GM23338 (cell line): ENCODE measurements around the gene DOCK2. TPM values are rescaled to one million over a fixed set of nuclear protein-coding genes. Genes with fewer than 3 reads are reported as not detected.

ENCODE experiments used
- ATAC-seq: fragments of 200-7000 bp; cut with Tn5 transposase; 3 replicates; pipeline ENCODE4 v1.9.1; 2020
- DNase-seq: peaks from one replicate; pipeline ENCODE4 v3.0.0-alpha.2; 2015; ENCODE audit warnings: low spot score
- H2AFZ ChIP-seq: fragments of 200-600 bp; sonication (generic); 2 replicates; pipeline ENCODE4 v1.8.0; 2016; ENCODE audit warnings: antibody characterized with exemption, mild to moderate bottlenecking, moderate library complexity
- H3F3A ChIP-seq: fragments of 200-600 bp; sonication (generic); replicated peaks from 2 replicates; pipeline ENCODE4 v1.8.0; 2017; ENCODE audit warnings: antibody characterized with exemption, mixed run types, low read depth
- H3K27ac ChIP-seq: fragments of 200-600 bp; sonication (generic); 2 replicates; pipeline ENCODE4 v1.6.1; 2016; ENCODE audit warnings: low read depth
- H3K27me3 ChIP-seq: fragments of 200-600 bp; sonication (generic); 2 replicates; pipeline ENCODE4 v1.8.0; 2016; ENCODE audit warnings: mild to moderate bottlenecking, mixed run types, moderate library complexity; ENCODE audit not compliant: insufficient read depth
- H3K36me3 ChIP-seq: fragments of 200-600 bp; sonication (generic); 2 replicates; pipeline ENCODE4 v1.8.0; 2016; ENCODE audit warnings: mild to moderate bottlenecking; ENCODE audit not compliant: insufficient read depth
- H3K4me1 ChIP-seq: fragments of 200-600 bp; sonication (generic); 2 replicates; pipeline ENCODE4 v1.8.0; 2016; ENCODE audit warnings: mild to moderate bottlenecking, moderate library complexity; ENCODE audit not compliant: insufficient read depth
- H3K4me2 ChIP-seq: fragments of 200-600 bp; sonication (generic); 2 replicates; pipeline ENCODE4 v1.7.1; 2017; ENCODE audit warnings: mixed run types
- H3K4me3 ChIP-seq: fragments of 200-600 bp; sonication (generic); 2 replicates; pipeline ENCODE4 v1.6.1; 2016; ENCODE audit warnings: mixed run types
- H3K79me2 ChIP-seq: fragments of 200-600 bp; sonication (generic); replicated peaks from 2 replicates; pipeline ENCODE4 v1.8.0; 2017; ENCODE audit warnings: mild to moderate bottlenecking; ENCODE audit not compliant: insufficient read depth
- H3K9me2 ChIP-seq: fragments of 200-600 bp; sonication (generic); 2 replicates; pipeline ENCODE4 v1.8.0; 2017; ENCODE audit not compliant: insufficient read depth
- H4K20me1 ChIP-seq: fragments of 200-600 bp; sonication (generic); replicated peaks from 2 replicates; pipeline ENCODE4 v1.8.0; 2017; ENCODE audit warnings: mild to moderate bottlenecking; ENCODE audit not compliant: insufficient read depth
- H3K27ac Mint-ChIP-seq: 2 replicates; pipeline ENCODE4 v1.8.0; 2020; ENCODE audit warnings: inconsistent platforms, mild to moderate bottlenecking, moderate library complexity, mixed read lengths
- H3K27me3 Mint-ChIP-seq: 3 replicates; pipeline ENCODE4 v1.8.0; 2022; ENCODE audit warnings: low read depth, mild to moderate bottlenecking, moderate library complexity, mixed read lengths, inconsistent platforms; ENCODE audit not compliant: insufficient read depth, poor library complexity
- H3K36me3 Mint-ChIP-seq: 3 replicates; pipeline ENCODE4 v1.8.0; 2021; ENCODE audit warnings: low read depth, mild to moderate bottlenecking, inconsistent platforms, moderate library complexity, mixed read lengths
- H3K4me1 Mint-ChIP-seq: 3 replicates; pipeline ENCODE4 v1.8.0; 2020; ENCODE audit warnings: mild to moderate bottlenecking, inconsistent platforms, mixed read lengths
- H3K4me3 Mint-ChIP-seq: 3 replicates; pipeline ENCODE4 v1.8.0; 2021; ENCODE audit warnings: moderate library complexity, mild to moderate bottlenecking, inconsistent platforms, mixed read lengths
- H3K9me3 Mint-ChIP-seq: 3 replicates; pipeline ENCODE4 v1.8.0; 2020; ENCODE audit warnings: moderate library complexity, mild to moderate bottlenecking, inconsistent platforms, mixed read lengths
- CREB1 ChIP-seq: fragments of 250-450 bp; sonication (Bioruptor Pico); IDR thresholded peaks from 2 replicates; pipeline ENCODE4 v1.5.0; 2020; ENCODE audit warnings: low read depth, mild to moderate bottlenecking, moderate library complexity
- EZH2 ChIP-seq: fragments of 200-600 bp; sonication (generic); IDR thresholded peaks from one replicate; pipeline ENCODE4 v1.8.0; 2017; ENCODE audit warnings: antibody characterized with exemption, mild to moderate bottlenecking, low read depth; ENCODE audit not compliant: unreplicated experiment
- JUNB ChIP-seq: IDR thresholded peaks from one replicate; pipeline ENCODE4 v1.6.1; 2016; ENCODE audit warnings: antibody characterized with exemption; ENCODE audit not compliant: unreplicated experiment
- NANOG ChIP-seq: IDR thresholded peaks from 2 replicates; pipeline ENCODE4 v1.6.1; 2016; ENCODE audit warnings: antibody characterized with exemption, borderline replicate concordance
- STAT1 ChIP-seq: IDR thresholded peaks from one replicate; pipeline ENCODE4 v1.6.1; 2016; ENCODE audit warnings: antibody characterized with exemption; ENCODE audit not compliant: unreplicated experiment
- ZNF114 ChIP-seq: fragments of 250-450 bp; sonication (Bioruptor Pico); IDR thresholded peaks from 2 replicates; pipeline ENCODE4 v1.5.0; 2020; ENCODE audit warnings: mild to moderate bottlenecking, moderate library complexity
- ZNF331 ChIP-seq: fragments of 250-450 bp; sonication (Bioruptor Pico); IDR thresholded peaks from 2 replicates; pipeline ENCODE4 v1.5.0; 2020; ENCODE audit warnings: low read depth, mild to moderate bottlenecking, moderate library complexity
- polyA plus RNA-seq: library from polyadenylated mRNA; unstranded; fragments of >200 nt; fragmentation: Nextera tagmentation; extraction: Ambion mirVana; gene quantifications from 2 replicates; pipeline ENCODE4 v1.2.1, GENCODE V29; 2016
- total RNA-seq: library from RNA; depleted of rRNA; stranded (reverse); fragments of >200 nt; shearing (Covaris generic); gene quantifications from 2 replicates; pipeline ENCODE4 v1.2.3, GENCODE V29; 2014
- TF ChIP-seq, protein P1 (sequence below): IDR thresholded peaks from 2 replicates; pipeline ENCODE4 v1.6.1; 2016; ENCODE audit warnings: antibody characterized with exemption
- TF ChIP-seq, protein P2 (sequence below), 2 experiments: fragments of 200-600 bp in 1 of 2; sonication (generic) in 1 of 2; conservative IDR thresholded peaks; 2 replicates each; pipeline versions ENCODE4 v1.5.1 to v1.6.1; 2016 to 2017; ENCODE audit warnings: antibody characterized with exemption in 2 of 2, low read depth in 2 of 2, mild to moderate bottlenecking in 2 of 2, moderate library complexity in 1 of 2
- TF ChIP-seq, protein P3 (sequence below): fragments of 250-450 bp; sonication (Bioruptor Pico); IDR thresholded peaks from 2 replicates; pipeline ENCODE4 v1.5.0; 2020; ENCODE audit warnings: mild to moderate bottlenecking, moderate library complexity
- TF ChIP-seq, protein P4 (sequence below): IDR thresholded peaks from one replicate; pipeline ENCODE4 v1.6.1; 2018; ENCODE audit warnings: antibody characterized with exemption; ENCODE audit not compliant: unreplicated experiment

Gene DOCK2
- total and polyA plus RNA-seq, 2 experiments from 2014 or later: 3.7 to 9.4 TPM

DNA sequence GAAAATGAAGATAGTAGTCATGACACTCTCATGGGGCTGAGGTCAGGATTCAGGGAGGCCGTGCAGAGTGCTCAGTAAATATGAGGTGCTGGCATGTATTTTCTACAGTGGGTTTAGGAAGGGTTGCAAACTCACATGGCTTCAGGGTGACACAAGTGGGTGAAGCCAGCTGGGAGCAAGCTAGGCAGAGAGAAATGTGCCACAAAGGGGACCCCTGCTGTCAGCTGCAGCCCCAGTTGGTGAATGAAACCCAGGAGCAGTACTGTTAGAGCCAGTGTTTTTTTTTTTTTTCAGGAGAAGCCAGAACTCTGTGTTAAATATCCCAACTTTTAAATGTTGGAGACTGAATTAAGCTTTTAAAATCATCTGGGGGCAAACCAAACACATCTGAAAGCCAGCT, 267.9 kb downstream of the DOCK2 start:
- H3K9me2 ChIP-seq: peaks cover 4% of the 10 kb centered on the region; the same call in 1 of the 2 replicates
- H3K36me3 ChIP-seq: no peaks in the 10 kb centered on the region
- no peaks in the 10 kb centered on the region for H3K27me3 ChIP-seq
- DNase-seq (no peak), ATAC-seq (peak; percentile 45; the same call in 2 of the 3 replicates)
- no peaks in the 10 kb centered on the region for H3K4me1 ChIP-seq
- H3K4me3 Mint-ChIP-seq: no peak overlapping the region
- no peak overlapping the region for H3K27ac Mint-ChIP-seq
- no peak overlapping the region for H2AFZ ChIP-seq
- H3K79me2 ChIP-seq: no peaks in the 10 kb centered on the region
- H4K20me1 ChIP-seq: no peaks in the 10 kb centered on the region
- H3K4me1 Mint-ChIP-seq: peaks cover 9% of the 10 kb centered on the region; the same call in 2 of the 3 replicates
- TF ChIP-seq, protein P1, sequence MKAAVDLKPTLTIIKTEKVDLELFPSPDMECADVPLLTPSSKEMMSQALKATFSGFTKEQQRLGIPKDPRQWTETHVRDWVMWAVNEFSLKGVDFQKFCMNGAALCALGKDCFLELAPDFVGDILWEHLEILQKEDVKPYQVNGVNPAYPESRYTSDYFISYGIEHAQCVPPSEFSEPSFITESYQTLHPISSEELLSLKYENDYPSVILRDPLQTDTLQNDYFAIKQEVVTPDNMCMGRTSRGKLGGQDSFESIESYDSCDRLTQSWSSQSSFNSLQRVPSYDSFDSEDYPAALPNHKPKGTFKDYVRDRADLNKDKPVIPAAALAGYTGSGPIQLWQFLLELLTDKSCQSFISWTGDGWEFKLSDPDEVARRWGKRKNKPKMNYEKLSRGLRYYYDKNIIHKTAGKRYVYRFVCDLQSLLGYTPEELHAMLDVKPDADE: no peak
- no peak for TF ChIP-seq JUNB
- TF ChIP-seq, protein P2, sequence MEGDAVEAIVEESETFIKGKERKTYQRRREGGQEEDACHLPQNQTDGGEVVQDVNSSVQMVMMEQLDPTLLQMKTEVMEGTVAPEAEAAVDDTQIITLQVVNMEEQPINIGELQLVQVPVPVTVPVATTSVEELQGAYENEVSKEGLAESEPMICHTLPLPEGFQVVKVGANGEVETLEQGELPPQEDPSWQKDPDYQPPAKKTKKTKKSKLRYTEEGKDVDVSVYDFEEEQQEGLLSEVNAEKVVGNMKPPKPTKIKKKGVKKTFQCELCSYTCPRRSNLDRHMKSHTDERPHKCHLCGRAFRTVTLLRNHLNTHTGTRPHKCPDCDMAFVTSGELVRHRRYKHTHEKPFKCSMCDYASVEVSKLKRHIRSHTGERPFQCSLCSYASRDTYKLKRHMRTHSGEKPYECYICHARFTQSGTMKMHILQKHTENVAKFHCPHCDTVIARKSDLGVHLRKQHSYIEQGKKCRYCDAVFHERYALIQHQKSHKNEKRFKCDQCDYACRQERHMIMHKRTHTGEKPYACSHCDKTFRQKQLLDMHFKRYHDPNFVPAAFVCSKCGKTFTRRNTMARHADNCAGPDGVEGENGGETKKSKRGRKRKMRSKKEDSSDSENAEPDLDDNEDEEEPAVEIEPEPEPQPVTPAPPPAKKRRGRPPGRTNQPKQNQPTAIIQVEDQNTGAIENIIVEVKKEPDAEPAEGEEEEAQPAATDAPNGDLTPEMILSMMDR (conservative IDR thresholded peaks at IDR 0.05; ENCODE audit: low read depth in 2 of 2): no peak
- no peak for TF ChIP-seq ZNF114 (CRISPR knock-in tag)
- no peak for TF ChIP-seq ZNF331
- TF ChIP-seq STAT1: no peak
- TF ChIP-seq, protein P3, sequence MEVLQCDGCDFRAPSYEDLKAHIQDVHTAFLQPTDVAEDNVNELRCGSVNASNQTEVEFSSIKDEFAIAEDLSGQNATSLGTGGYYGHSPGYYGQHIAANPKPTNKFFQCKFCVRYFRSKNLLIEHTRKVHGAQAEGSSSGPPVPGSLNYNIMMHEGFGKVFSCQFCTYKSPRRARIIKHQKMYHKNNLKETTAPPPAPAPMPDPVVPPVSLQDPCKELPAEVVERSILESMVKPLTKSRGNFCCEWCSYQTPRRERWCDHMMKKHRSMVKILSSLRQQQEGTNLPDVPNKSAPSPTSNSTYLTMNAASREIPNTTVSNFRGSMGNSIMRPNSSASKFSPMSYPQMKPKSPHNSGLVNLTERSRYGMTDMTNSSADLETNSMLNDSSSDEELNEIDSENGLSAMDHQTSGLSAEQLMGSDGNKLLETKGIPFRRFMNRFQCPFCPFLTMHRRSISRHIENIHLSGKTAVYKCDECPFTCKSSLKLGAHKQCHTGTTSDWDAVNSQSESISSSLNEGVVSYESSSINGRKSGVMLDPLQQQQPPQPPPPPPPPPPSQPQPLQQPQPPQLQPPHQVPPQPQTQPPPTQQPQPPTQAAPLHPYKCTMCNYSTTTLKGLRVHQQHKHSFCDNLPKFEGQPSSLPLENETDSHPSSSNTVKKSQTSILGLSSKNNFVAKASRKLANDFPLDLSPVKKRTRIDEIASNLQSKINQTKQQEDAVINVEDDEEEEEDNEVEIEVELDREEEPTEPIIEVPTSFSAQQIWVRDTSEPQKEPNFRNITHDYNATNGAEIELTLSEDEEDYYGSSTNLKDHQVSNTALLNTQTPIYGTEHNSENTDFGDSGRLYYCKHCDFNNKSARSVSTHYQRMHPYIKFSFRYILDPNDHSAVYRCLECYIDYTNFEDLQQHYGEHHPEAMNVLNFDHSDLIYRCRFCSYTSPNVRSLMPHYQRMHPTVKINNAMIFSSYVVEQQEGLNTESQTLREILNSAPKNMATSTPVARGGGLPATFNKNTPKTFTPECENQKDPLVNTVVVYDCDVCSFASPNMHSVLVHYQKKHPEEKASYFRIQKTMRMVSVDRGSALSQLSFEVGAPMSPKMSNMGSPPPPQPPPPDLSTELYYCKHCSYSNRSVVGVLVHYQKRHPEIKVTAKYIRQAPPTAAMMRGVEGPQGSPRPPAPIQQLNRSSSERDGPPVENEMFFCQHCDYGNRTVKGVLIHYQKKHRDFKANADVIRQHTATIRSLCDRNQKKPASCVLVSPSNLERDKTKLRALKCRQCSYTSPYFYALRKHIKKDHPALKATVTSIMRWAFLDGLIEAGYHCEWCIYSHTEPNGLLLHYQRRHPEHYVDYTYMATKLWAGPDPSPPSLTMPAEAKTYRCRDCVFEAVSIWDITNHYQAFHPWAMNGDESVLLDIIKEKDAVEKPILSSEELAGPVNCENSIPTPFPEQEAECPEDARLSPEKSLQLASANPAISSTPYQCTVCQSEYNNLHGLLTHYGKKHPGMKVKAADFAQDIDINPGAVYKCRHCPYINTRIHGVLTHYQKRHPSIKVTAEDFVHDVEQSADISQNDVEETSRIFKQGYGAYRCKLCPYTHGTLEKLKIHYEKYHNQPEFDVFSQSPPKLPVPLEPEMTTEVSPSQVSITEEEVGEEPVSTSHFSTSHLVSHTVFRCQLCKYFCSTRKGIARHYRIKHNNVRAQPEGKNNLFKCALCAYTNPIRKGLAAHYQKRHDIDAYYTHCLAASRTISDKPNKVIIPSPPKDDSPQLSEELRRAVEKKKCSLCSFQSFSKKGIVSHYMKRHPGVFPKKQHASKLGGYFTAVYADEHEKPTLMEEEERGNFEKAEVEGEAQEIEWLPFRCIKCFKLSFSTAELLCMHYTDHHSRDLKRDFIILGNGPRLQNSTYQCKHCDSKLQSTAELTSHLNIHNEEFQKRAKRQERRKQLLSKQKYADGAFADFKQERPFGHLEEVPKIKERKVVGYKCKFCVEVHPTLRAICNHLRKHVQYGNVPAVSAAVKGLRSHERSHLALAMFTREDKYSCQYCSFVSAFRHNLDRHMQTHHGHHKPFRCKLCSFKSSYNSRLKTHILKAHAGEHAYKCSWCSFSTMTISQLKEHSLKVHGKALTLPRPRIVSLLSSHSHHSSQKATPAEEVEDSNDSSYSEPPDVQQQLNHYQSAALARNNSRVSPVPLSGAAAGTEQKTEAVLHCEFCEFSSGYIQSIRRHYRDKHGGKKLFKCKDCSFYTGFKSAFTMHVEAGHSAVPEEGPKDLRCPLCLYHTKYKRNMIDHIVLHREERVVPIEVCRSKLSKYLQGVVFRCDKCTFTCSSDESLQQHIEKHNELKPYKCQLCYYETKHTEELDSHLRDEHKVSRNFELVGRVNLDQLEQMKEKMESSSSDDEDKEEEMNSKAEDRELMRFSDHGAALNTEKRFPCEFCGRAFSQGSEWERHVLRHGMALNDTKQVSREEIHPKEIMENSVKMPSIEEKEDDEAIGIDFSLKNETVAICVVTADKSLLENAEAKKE: no peak
- TF ChIP-seq CREB1 (CRISPR knock-in tag): no peak
- TF ChIP-seq, protein P4, sequence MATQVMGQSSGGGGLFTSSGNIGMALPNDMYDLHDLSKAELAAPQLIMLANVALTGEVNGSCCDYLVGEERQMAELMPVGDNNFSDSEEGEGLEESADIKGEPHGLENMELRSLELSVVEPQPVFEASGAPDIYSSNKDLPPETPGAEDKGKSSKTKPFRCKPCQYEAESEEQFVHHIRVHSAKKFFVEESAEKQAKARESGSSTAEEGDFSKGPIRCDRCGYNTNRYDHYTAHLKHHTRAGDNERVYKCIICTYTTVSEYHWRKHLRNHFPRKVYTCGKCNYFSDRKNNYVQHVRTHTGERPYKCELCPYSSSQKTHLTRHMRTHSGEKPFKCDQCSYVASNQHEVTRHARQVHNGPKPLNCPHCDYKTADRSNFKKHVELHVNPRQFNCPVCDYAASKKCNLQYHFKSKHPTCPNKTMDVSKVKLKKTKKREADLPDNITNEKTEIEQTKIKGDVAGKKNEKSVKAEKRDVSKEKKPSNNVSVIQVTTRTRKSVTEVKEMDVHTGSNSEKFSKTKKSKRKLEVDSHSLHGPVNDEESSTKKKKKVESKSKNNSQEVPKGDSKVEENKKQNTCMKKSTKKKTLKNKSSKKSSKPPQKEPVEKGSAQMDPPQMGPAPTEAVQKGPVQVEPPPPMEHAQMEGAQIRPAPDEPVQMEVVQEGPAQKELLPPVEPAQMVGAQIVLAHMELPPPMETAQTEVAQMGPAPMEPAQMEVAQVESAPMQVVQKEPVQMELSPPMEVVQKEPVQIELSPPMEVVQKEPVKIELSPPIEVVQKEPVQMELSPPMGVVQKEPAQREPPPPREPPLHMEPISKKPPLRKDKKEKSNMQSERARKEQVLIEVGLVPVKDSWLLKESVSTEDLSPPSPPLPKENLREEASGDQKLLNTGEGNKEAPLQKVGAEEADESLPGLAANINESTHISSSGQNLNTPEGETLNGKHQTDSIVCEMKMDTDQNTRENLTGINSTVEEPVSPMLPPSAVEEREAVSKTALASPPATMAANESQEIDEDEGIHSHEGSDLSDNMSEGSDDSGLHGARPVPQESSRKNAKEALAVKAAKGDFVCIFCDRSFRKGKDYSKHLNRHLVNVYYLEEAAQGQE: no peak
- TF ChIP-seq NANOG: no peak
- TF ChIP-seq EZH2: no peak
- H3K4me3 ChIP-seq: no peak overlapping the region
- no peaks in the 10 kb centered on the region for H3F3A ChIP-seq
- H3K27ac ChIP-seq: no peak overlapping the region
- H3K4me2 ChIP-seq: no peak overlapping the region
- H3K27me3 Mint-ChIP-seq: no peaks in the 10 kb centered on the region
- no peaks in the 10 kb centered on the region for H3K36me3 Mint-ChIP-seq
- no peaks in the 10 kb centered on the region for H3K9me3 Mint-ChIP-seq
